VCaP (cell line): ENCODE data around the gene VCAN.

Source experiments
- H3K27ac ChIP-seq: fragments of 450-650 bp; 2 replicates; pipeline ENCODE4 v1.5.1; 2017
- TF ChIP-seq, protein P1 (sequence below): fragments of 450-650 bp; conservative IDR thresholded peaks from 2 replicates; pipeline ENCODE4 v1.5.1; 2017; ENCODE audit warnings: mild to moderate bottlenecking, moderate library complexity

Gene VCAN

DNA sequence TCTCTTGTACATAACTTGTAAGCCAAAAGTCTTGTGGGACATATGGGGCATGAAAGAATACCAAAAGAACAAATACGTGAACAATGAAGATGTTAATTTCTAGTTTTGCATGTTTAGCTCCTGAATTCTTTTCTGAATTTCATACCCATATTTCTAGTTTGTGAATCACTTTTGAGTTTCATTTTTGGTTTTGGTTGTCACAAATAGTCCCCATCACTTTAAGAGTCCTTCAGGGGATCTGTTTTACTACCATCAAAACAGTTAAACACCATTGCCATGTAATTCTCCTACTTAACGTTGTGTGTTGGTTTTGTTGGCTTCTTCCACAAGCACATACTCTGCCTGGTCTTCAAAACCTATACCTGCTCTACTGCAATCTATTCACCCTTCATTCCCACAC, 27.0 kb downstream of the VCAN start:
- no peak overlapping the region for H3K27ac ChIP-seq
- TF ChIP-seq, protein P1, sequence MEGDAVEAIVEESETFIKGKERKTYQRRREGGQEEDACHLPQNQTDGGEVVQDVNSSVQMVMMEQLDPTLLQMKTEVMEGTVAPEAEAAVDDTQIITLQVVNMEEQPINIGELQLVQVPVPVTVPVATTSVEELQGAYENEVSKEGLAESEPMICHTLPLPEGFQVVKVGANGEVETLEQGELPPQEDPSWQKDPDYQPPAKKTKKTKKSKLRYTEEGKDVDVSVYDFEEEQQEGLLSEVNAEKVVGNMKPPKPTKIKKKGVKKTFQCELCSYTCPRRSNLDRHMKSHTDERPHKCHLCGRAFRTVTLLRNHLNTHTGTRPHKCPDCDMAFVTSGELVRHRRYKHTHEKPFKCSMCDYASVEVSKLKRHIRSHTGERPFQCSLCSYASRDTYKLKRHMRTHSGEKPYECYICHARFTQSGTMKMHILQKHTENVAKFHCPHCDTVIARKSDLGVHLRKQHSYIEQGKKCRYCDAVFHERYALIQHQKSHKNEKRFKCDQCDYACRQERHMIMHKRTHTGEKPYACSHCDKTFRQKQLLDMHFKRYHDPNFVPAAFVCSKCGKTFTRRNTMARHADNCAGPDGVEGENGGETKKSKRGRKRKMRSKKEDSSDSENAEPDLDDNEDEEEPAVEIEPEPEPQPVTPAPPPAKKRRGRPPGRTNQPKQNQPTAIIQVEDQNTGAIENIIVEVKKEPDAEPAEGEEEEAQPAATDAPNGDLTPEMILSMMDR, result no peak

DNA sequence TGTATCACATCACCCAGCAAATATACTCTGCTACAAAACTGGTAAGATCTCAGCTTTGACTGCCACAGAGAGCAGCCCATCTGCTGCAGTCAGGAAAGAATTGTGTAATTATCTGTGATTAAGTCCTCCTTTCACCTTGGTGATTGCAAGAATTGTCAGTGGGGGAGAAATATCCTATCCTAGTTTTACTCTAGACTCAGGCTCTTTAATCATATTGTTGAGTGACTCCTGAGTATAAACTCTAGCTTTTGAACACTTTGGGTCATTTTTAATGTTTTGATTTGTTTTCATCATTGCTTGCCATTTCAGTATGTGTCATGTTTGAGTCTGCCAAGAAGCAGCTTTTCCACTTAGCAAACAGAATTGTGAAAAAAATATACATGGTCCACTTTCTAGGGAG, 32.1 kb downstream of the VCAN start:
- no peak overlapping the region for H3K27ac ChIP-seq
- TF ChIP-seq, protein P1, result no peak

DNA sequence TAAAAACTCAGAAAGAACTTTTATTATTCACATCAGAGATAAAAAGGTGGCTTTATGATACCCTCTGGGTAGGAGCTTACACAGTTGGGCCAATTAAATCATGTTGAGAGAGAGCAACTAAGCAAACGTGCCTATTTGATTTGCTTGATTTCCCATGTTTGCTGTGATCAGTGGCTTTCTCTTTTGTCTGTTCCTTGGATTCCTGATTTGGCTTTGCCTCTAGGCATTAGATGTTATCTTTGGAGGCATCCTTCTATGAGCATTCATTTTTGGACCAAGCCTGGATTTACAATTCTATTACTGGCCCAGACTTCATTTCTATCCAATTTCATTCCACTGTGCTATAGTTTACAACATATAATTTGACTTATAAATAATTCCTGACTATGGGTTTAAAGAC, 35.9 kb downstream of the VCAN start:
- TF ChIP-seq, protein P1, result no peak
- H3K27ac ChIP-seq, result no peak overlapping the region

DNA sequence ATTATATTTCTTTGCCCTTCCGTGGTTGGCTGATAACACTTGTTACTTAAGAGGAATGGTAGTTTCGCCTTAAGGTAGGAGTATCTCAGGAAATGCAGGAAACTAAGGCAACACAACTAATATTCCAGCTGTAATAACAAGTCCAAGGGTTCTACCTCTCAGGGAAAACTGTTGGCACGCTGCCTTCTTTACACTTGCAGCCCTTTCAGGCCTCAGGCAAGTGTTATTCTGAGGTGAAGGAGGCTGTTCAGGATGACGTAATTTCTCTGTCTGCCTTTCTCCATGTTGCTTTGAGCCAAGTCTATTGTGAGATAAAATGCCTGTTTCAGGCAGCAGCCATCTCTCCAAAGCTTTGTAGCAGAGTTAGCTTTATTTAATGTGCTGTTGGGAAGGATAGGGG, 38.0 kb downstream of the VCAN start:
- TF ChIP-seq, protein P1, result no peak
- H3K27ac ChIP-seq, result no peak overlapping the region

DNA sequence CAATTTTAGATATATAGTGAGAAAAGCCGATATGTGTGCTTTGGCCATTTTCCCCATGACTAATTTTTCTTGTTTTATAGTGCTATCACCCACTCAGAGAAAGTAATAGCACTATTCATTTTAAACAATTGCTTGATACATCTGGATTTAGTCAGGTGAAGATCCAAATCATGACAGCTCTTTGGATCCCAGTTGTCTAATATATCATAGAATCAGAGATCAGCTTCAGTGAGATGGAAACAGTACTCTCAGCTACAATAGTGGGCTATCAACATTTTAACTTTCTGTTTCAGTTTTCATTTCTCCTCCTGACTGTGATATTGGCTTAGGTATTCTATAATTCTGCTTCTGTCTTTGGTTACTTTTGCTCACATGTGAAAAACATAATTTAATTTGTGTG, 38.7 kb downstream of the VCAN start:
- TF ChIP-seq, protein P1, result no peak
- no peak overlapping the region for H3K27ac ChIP-seq

DNA sequence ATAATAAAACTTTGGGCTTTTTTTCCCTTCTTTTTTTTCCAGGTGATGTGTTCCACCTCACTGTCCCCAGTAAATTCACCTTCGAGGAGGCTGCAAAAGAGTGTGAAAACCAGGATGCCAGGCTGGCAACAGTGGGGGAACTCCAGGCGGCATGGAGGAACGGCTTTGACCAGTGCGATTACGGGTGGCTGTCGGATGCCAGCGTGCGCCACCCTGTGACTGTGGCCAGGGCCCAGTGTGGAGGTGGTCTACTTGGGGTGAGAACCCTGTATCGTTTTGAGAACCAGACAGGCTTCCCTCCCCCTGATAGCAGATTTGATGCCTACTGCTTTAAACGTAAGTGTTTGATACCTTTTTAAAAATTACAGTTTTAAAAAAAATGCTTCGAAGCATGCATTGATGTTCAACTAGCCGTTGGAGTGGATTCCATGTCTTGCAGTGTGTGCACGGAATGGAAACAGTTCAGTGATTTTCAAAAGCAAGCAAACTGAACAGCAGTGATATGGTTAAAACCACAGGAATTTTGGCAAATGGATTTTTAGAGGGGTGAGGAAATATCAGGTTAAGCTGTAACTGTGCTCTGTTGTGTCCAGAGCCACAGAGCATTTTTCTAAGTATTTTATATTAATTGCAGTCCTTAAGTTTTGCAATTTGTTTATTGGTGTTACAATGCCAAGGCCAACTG, 40.7 kb downstream of the VCAN start:
- TF ChIP-seq, protein P1, result no peak

DNA sequence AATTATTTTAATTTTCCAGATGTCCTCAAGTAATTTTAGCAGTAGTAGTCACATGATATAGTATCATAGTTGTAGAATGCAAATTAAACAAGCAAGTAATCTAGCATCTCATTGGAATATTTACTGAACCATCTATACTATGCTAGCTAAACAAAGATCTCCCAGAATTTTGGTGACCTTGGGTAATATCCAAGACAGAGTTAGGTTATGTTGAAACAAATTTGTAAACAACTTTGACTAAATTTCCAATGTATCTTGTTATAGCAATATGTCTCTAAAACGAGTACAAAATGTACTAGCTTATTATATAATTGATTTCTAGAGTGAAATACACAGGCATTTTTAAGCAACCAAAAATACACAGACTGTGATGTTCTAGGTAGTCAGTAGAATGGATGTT, 41.5 kb downstream of the VCAN start:
- no peak overlapping the region for H3K27ac ChIP-seq
- TF ChIP-seq, protein P1, result no peak

More for the DNA sequence above, 40.7 kb downstream of the VCAN start:
- H3K27ac ChIP-seq, result no peak overlapping the region
